Measurements from ENCODE around the gene DEFB112.

Gene DEFB112, protein sequence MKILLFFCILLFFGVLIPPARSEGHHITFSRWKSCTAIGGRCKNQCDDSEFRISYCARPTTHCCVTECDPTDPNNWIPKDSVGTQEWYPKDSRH

GRCh38 chr6:50049829-50050228 is at the start of gene DEFB112:
TSS of gene DEFB112 (minus strand) at chr6:50049929. CDS start at chr6:50049869, 60 bp downstream.
- no peak for DNase-seq

DNA sequence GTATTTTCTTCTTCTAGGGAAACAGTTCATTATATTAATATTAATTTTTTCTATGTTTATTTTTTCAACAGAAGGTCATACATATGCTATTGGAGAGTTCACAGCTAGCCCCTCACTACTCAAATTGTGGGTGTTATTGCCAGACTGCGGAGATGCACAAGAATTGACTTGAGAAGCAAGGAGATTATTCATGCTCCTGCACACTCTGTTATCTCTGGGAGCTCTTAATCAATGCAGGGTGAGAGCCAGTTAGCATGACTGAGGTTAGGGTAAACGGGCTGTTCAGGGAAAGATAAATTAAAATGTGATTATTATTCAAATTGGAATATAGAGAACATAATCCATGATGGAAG is 48.9 kb upstream of the DEFB112 start:
- no peak for DNase-seq

DNA sequence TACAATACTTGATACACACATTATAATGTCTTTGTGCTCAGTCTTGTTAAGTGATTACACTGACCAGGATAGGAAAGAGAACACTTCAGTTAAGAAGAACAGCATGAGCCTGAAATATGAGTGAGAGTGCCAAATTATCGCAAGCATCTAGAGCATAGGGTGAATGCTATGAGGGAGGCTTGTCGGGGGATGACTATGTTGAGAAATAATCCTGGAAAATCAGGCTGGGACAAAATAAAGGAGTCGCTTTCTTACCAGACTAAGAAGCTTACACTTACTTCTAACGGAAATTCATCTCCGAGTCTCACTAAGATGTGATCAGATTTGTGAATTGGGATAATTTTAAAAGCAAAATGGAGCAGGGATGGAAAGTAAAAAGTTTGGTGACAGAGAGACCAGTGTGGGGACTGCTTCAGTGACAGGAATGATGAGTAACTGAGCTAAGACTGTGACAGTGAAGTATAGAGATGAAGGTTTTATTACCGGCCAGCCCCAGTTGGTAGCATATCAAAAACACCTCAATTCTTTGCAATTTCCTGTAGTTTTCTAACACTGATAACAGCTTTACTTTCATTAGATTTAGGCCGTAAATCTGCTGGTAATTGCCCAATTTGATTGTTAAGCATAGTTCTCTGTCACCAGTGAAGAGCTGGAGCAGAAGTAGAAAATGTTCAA is 48.4 kb upstream of the DEFB112 start:
- no peak for DNase-seq

- no peak for DNase-seq
Observed at GRCh38 chr6:50096296-50096695, 46.6 kb upstream of the DEFB112 start.

- DNase-seq = no peak
Observed at GRCh38 chr6:50093938-50094272, 44.2 kb upstream of the DEFB112 start.

GRCh38 chr6:50093116-50093937 is 43.6 kb upstream of the DEFB112 start:
- no peak for DNase-seq

DNA sequence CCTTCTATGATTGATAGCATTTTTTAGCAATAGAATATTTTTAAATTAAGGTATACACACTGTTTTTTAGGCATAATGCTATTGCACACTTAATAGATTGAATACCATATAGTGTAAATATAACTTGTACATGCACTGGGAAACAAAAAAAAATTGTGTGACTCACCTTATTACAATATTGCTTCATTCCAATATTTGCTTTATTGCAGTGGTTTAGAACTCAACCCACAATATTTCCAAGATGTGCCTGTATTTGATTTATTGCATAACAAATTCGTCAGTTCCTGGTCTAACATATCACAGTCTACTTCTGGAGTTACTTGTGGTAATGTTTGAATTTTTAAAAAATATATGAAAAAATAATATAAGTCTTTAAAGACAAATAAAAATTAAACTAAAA is 41.9 kb upstream of the DEFB112 start:
- DNase-seq = no peak

DNA sequence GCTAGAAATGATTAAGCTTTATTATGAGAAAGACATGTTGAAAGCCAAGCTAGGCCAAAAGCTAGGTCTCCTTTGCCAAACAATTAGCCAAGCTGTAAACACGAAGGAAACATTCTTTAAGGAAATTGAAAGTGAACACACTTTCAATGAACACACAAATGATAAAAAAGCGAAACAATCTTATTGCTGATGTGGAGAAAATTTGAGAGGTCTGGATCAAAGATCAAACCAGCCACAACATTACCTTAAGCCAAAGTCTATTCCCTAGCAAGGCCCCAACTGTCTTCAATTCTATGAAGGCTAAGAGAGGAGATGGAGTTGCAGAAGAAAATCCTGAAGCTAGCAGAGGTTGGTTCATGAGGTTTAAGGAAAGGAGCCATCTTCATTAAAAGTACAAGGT is 40.2 kb upstream of the DEFB112 start:
- DNase-seq = no peak

DNA sequence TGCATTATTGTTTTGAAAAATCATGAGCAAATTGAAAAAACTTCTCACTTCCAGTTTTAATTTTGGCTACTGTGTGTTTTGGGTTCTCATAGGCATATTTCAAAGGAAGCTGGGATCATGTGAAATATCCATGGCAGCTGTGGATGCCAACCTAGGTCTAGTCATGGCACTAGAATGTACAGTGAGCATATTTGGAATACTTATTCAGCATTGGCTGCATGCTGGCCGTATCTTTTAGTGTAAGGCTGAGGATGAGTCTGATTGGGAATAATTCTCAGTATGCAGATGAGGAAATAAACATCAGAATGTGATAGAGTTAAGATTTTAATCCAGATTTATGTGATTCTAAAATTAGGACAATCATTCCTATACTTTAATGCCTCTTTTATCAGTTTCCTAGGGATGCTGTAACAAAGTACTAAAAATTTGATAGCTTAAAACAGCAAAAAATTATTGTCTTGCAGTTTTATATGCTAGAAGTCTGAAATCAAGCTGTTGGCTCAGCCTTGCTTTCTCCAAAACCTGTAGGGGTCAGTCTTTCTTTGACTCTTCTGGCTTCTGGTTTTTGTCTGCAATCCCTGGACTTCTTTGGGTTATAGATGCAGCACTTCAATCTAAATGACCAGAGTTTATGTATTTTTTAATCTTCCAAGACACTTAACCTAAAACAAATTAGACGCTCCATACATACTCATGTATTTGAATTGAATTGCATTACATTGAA is 37.7 kb upstream of the DEFB112 start:
- DNase-seq = no peak

- DNase-seq = no peak
Observed at GRCh38 chr6:50077385-50077784, 27.7 kb upstream of the DEFB112 start.

- DNase-seq = no peak
Observed at GRCh38 chr6:50076431-50076830, 26.7 kb upstream of the DEFB112 start.

DNA sequence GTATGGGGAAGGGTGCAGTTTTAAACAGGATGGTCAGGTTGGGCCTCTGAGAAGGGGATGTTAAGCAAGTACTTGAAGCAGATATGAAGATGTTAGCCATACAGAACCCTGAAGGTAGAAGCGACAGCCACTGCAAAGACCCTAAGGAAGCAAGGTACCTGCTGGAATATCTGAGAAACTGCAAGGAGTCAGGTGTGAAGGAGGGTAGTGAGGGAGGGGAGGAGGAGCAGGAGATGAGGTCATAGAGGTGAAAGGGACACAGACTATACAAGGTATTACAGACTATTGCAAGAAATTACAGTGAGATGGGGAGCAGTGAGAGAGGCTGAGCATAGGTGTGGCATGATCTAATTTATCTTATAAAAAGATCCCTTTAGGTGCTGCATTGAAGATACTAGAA is 22.2 kb upstream of the DEFB112 start:
- no peak for DNase-seq

DNA sequence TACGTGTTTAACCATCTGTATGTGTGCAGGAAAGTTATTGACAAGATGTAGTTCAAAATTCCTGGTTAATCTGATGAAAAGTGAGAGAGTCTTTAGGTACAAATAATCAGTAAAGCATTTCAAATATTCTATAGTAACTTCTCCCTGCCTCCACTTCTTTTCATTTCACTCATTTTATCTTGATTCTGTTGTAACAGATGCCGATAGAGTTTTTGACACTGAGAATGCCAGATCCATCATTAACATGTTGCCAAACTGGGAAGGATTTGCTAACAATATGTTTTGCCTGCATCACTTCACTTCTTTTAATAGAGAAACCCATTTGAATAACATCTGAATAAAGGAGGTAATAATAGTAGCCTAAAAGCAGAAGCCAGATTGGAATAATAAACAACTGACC is 20.4 kb upstream of the DEFB112 start:
- DNase-seq = no peak

DNA sequence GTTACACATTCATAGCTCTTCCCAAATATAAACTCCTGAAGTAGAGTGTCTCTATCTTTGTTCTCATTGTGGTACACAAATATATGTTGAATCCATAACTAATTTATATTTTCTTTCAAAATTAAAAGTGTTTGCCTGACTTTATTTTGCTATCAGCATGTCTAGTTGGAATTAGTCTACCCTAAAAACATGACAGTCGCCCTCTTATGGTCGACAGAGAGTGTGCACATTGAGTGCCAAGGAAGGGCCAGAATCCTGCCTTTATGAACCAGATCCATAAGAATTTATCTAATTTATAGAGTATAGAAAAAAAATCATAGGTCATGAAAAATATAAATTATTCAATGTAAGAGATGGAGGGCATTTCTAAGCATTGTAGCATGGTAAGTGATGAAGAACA is 12.3 kb upstream of the DEFB112 start:
- DNase-seq = no peak

- DNase-seq = no peak
Observed at GRCh38 chr6:50056242-50056641, 6.5 kb upstream of the DEFB112 start.

DNA sequence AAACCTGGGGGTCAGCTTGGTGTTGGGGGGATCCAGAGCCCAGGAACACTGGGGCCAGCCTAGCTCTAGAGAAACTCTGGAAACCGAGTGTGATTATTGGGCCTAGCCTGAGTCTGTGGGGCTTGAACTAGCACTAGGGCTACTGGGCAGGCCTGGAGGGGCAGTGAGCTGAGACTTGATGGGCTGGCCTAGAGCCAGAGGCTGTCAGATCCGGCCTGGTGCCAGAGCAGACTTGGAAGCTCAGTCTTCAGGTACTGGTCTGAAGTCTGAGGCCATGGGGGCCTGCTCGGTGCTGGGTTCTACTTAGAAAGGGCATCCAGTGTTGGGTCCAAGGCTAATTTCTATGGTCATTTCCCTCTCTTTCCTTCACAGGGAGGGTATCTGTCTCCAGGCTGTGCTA is 2.7 kb downstream of the DEFB112 start:
- no peak for DNase-seq

- DNase-seq = no peak
Observed at GRCh38 chr6:50030777-50031562, 18.8 kb downstream of the DEFB112 start.

DNA sequence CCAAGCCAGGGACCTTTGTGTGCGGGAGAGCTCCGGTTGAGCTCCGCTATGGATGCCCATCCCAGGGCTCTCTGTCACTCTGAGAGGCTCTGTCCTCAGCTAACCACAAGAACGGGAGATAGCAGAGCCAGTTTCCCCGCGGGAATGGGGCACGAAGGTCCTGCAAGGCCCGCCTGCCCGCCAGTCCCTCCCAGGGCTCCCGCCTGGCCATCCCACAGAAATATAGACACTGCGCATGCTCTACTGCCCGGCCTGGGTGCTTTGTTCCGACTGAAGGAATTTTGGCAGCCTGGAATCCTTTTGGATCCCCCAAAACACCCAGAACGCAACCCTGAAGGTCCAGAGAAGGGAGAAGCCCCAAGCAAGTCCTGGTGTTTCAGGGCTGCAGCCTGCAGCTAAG is 19.4 kb downstream of the DEFB112 start:
- no peak for DNase-seq

DNA sequence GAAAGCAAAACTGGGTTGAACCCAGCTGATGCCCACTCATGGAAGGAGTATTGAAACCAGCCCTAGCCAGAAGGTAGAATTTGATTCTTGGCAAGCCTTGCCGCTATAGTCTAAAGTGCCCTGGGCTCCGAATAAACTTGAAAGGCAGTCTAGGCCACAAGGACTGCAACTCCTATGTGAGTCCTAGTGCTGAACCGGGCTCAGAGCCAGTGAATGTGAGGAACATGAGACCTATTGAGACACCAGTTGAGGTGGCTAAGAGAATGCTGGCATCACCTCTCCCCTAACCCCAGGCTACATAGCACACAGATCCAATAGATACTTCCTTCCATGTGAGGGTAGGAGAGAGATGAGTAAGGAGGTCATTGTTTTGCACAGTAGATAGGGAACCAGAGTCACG is 24.5 kb downstream of the DEFB112 start:
- no peak for DNase-seq

DNA sequence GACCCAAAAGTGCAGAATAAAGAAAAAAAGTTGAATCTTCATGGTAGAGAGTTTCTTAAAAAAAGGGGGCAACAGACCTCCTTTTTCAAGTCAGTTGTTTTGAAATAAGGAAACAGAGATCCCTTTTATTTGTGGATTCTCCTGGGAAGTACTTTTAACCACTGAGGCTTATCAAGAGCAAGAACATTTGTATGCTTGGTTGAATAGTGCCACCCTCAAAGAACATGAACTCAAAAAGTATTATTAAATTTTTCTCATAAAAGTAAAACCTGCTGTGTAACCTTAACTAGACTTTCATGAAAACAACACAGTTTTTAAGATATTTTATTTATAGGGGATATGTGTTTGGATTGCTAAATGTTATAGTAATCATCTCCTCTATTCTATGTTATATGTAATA is 27.8 kb downstream of the DEFB112 start, which contains the start of gene DEFB110:
Gene DEFB110, minus strand, starts transcription at position 101 of the 400 bp plus-strand sequence. Its CDS starts 59 bp downstream, at position 42.
- DNase-seq = no peak

DNA sequence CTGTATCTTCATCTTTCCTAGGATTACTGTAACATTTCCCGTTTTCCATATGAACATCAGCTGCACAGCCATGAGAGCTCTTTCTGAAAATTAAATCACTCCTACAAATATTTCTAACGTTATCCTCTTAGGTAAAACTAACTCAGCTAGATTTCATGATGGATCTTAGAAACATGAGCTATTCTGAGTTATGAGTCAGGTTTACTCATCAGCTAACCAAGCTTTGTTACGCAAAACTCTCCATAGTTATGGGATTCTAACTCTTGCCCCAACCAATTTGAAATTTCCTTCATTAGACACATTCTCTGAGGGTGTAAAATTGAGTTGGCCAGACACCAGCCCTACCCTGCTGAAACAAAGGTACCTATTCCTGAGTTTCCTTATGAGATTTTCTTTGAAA is 41.9 kb downstream of the DEFB112 start:
- DNase-seq = no peak

DNA sequence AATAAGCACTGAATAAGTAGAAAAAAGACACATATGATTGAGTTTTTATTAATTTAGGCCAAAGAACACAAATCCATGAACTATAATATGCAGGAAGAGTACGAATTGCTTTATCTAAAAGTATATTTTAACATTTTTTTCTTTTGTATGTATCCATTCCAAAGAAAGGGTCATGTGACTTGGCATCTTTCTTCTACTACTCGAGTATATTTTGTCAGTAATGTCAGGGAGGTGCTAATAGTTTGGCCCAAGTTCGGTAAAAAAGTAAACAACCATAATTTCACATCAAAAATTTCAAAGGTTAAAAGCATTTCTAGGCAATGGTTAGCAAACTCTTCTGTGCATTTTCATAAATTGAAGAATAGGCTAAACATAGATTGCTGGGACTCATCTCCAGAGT is 46.6 kb downstream of the DEFB112 start:
- DNase-seq = no peak

DNA sequence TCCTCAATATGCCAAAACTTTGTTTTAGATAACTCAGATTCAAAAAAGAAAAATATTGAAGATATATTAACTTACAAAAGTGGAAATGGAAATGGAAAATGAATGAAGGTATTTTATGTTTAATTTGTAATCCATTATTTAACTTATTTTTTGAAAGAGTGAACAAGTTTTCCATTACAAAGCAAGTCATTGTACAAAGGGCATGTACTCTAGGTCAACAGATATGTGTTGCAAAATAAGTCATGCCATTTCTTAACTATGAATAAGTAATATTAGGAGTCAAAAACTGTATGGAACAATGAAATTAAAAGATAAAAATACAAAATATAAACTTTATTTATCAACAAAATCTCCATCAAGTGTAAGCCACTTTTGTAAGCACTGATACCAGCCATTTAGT is 54.5 kb downstream of the DEFB112 start:
- no peak for DNase-seq
